ENCODE results near the gene COA1.
"Not testable (repeated sequence)": the region's sequence is repeated elsewhere in the genome, so short reads cannot be mapped to it uniquely, and the experiment has no call there.

COA1 gene

GRCh38 chr7:43723007-43723341, 6.3 kb downstream of the COA1 start:
- no peak for DNase-seq (ENCODE audit: low read depth)
- TF ChIP-seq CTCF (conservative IDR thresholded peaks at IDR 0.05; ENCODE audit: low read depth, low read length), result no peak
- H3K4me3 ChIP-seq (ENCODE audit: low read depth, low read length), result no peak overlapping the region

DNA sequence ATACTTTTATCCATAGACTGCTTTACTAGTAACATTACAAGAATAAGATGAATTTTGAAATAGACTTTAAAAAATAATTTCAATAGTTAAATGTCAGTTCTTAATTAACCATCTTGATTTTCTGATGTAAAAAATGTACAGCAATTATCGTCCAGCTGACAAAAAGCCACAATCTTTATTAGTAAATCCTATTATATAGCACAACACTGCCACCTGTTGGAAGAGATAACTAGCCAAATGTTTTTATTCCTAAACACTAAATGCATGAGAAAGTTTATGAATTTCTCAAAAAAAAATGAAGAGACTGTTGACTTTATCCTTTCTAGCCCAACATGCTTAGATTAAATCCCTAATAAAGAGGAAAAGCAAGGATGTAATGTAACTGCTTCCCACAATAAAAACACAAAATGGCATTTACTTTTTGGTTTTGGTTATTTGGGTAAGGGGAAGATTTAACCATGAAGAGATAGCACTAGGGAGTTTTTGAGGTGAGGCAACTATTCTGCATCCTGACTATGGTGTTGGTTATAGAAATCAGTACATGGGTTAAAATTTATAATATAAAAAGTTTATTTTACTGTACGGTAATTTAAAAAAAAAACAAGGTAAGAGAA, 8.0 kb downstream of the COA1 start:
- DNase-seq (ENCODE audit: low read depth), result peak; percentile 79
- TF ChIP-seq CTCF (conservative IDR thresholded peaks at IDR 0.05; ENCODE audit: low read depth, low read length), result peak; percentile 54
- H3K4me3 ChIP-seq (ENCODE audit: low read depth, low read length), result no peak overlapping the region

- H3K4me3 ChIP-seq (ENCODE audit: low read depth, low read length), result no peak overlapping the region
- TF ChIP-seq CTCF (conservative IDR thresholded peaks at IDR 0.05; ENCODE audit: low read depth, low read length), result no peak
- DNase-seq (ENCODE audit: low read depth), result no peak
These were observed 12.7 kb downstream of the COA1 start for GRCh38 chr7:43716598-43716997.

- DNase-seq (ENCODE audit: low read depth); H3K4me3 ChIP-seq (ENCODE audit: low read depth, low read length): not testable (repeated sequence)
These were observed 13.4 kb downstream of the COA1 start for GRCh38 chr7:43715966-43716365.

DNA sequence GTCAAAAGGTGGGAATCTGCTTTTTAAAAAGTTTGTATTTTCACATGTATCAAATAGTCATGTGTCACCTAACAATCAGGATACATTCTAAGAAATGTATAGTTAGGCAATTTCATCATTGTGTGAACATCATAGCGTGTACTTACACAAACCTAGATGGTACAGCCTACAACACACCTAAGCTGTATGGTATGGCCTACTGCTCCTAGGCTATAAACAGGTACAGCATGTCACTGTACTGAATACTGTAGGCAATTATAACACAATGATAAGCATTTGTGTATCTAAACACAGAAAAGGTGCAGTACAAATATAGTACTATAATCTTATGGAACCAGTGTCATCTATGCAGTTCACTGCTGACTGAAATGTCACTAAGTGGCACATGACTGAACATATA, 17.8 kb downstream of the COA1 start:
- no peak for TF ChIP-seq CTCF (conservative IDR thresholded peaks at IDR 0.05; ENCODE audit: low read depth, low read length)
- H3K4me3 ChIP-seq (ENCODE audit: low read depth, low read length), result no peak overlapping the region
- no peak for DNase-seq (ENCODE audit: low read depth)

DNA sequence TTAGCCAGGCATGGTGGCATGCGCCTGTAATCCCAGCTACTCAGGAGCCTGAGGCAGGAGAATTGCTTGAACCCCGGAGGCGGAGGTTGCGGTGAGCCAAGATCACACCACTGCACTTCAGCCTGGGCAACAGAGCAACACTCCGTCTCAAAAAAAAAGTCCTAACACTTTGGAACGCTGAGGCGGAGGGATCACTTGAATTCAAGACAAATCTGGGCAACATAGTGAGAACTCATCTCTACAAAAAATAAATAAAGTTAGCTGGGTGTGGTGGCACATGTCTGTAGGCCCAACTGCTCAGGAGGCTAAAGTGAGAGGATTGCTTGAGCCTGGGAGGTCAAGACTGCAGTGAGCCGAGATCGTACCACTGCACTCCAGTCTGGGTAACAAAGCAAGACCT, 21.3 kb downstream of the COA1 start:
- not testable (repeated sequence) for DNase-seq (ENCODE audit: low read depth); H3K4me3 ChIP-seq (ENCODE audit: low read depth, low read length)

GRCh38 chr7:43703573-43703972, 25.8 kb downstream of the COA1 start:
- no peak for TF ChIP-seq CTCF (conservative IDR thresholded peaks at IDR 0.05; ENCODE audit: low read depth, low read length)

DNA sequence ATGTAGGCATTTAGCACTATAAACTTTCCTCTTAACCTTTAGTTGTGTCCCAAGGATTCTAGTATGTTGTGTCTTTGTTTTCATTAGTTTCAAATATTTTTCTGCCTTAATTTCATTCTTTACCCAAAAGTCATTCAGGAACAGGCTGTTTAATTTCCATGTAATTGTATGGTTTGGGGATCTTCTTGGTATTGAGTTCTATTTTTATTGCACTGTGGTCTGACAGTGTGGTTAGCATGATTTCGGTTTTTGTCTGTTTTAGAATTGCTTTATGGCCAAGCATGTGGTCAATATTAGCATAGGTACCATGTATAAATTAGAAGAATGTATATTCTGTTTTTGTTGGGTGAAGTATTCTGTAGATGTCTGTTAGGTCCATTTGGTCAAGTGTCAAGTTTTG, 26.3 kb downstream of the COA1 start:
- DNase-seq (ENCODE audit: low read depth), result no peak
- no peak overlapping the region for H3K4me3 ChIP-seq (ENCODE audit: low read depth, low read length)
- TF ChIP-seq CTCF (conservative IDR thresholded peaks at IDR 0.05; ENCODE audit: low read depth, low read length), result no peak

More at GRCh38 chr7:43703573-43703972, 25.8 kb downstream of the COA1 start:
- no peak overlapping the region for H3K4me3 ChIP-seq (ENCODE audit: low read depth, low read length)
- no peak for DNase-seq (ENCODE audit: low read depth)

Data from choroid plexus epithelial cell (primary cell).